Measurements from ENCODE around the gene SORCS1.

DNA sequence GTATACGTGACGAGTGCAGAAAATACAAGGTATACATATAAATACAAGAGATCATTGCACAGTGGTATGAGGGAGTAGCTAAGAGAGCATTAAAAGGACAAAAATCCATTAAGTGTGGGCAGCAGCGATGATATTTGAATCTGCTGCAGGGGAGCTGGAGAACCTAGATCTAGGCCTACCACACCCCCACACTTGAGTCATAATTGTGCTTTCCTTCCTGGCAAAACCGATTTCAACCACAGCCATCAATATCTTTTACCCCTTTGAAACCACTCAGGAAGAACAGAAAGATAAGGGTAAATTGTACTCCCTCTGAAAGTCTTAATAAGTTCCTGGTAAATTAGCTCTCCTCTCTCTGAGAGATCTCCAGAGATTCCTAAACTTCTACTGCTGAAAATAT lies 345.0 kb downstream of the SORCS1 start:
- no peak for TF ChIP-seq EZH2 (IDR thresholded peaks at IDR 0.05; ENCODE audit: low read length, unreplicated experiment)
- TF ChIP-seq, protein P1, sequence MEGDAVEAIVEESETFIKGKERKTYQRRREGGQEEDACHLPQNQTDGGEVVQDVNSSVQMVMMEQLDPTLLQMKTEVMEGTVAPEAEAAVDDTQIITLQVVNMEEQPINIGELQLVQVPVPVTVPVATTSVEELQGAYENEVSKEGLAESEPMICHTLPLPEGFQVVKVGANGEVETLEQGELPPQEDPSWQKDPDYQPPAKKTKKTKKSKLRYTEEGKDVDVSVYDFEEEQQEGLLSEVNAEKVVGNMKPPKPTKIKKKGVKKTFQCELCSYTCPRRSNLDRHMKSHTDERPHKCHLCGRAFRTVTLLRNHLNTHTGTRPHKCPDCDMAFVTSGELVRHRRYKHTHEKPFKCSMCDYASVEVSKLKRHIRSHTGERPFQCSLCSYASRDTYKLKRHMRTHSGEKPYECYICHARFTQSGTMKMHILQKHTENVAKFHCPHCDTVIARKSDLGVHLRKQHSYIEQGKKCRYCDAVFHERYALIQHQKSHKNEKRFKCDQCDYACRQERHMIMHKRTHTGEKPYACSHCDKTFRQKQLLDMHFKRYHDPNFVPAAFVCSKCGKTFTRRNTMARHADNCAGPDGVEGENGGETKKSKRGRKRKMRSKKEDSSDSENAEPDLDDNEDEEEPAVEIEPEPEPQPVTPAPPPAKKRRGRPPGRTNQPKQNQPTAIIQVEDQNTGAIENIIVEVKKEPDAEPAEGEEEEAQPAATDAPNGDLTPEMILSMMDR (conservative IDR thresholded peaks at IDR 0.05; ENCODE audit: low read depth, low read length): no peak
